Activated CD8-positive, alpha-beta memory T cell treated with anti-CD3 and anti-CD28 coated beads, Interleukin-2, amount 50 U/mL, for 4 hours (primary cell): Measurements from ENCODE around the gene HOGA1.
"Not testable (repeated sequence)": the region's sequence is repeated elsewhere in the genome, so short reads cannot be mapped to it uniquely, and the experiment has no call there.

Experiments
- DNase-seq: peaks from one replicate; pipeline ENCODE4 v3.0.0-alpha.2; 2020

HOGA1 gene

GRCh38 chr10:97612386-97612785, 28.2 kb downstream of the HOGA1 start:
- no peak for DNase-seq

GRCh38 chr10:97618285-97618684, 34.1 kb downstream of the HOGA1 start:
- no peak for DNase-seq

- DNase-seq = no peak
These were observed 34.5 kb downstream of the HOGA1 start for GRCh38 chr10:97618733-97619132.

GRCh38 chr10:97623277-97623676, 39.1 kb downstream of the HOGA1 start:
- DNase-seq = no peak

- no peak for DNase-seq
These were observed 43.5 kb downstream of the HOGA1 start for GRCh38 chr10:97627731-97628130.

GRCh38 chr10:97628228-97628627, 44.0 kb downstream of the HOGA1 start:
- no peak for DNase-seq

- no peak for DNase-seq
These were observed 45.1 kb downstream of the HOGA1 start for GRCh38 chr10:97629289-97629688.

- no peak for DNase-seq
These were observed 46.9 kb downstream of the HOGA1 start for GRCh38 chr10:97631098-97631497.

GRCh38 chr10:97632949-97633884, 49.0 kb downstream of the HOGA1 start, which contains the start of gene MORN4:
Gene MORN4, minus strand, starts transcription at chr10:97633500. Its CDS starts 13,847 bp downstream, at chr10:97619653.
- peak; percentile 88 for DNase-seq

GRCh38 chr10:97633921-97634320, 49.7 kb downstream of the HOGA1 start:
- DNase-seq = no peak

GRCh38 chr10:97635577-97635976, 51.4 kb downstream of the HOGA1 start:
- no peak for DNase-seq

GRCh38 chr10:97639090-97639489, 54.9 kb downstream of the HOGA1 start:
- not testable (repeated sequence) for DNase-seq

- DNase-seq = peak; percentile 98
These were observed 56.1 kb downstream of the HOGA1 start, which contains the start of gene PI4K2A for GRCh38 chr10:97640174-97640867. Gene PI4K2A, plus strand, starts transcription at chr10:97640671. Its CDS starts 72 bp downstream, at chr10:97640743.

GRCh38 chr10:97640868-97641811, 57.0 kb downstream of the HOGA1 start:
- peak; percentile 22 for DNase-seq

GRCh38 chr10:97642471-97643159, 58.4 kb downstream of the HOGA1 start:
- DNase-seq = not testable (repeated sequence)

- DNase-seq = no peak
These were observed 59.3 kb downstream of the HOGA1 start for GRCh38 chr10:97643441-97643985.

GRCh38 chr10:97644936-97645335, 60.7 kb downstream of the HOGA1 start:
- DNase-seq = no peak

GRCh38 chr10:97647556-97647955, 63.4 kb downstream of the HOGA1 start:
- no peak for DNase-seq

- DNase-seq = peak; percentile 19
These were observed 64.6 kb downstream of the HOGA1 start for GRCh38 chr10:97648562-97649404.

GRCh38 chr10:97649405-97649750, 65.2 kb downstream of the HOGA1 start:
- DNase-seq = not testable (repeated sequence)

GRCh38 chr10:97650726-97651125, 66.5 kb downstream of the HOGA1 start:
- DNase-seq = no peak
